GM19099 (cell line): ENCODE data around the gene ABCA2.

ENCODE experiments used
- POLR2A ChIP-seq: IDR thresholded peaks from 3 replicates; pipeline ENCODE4 v1.6.1; 2011; ENCODE audit warnings: low read depth; ENCODE audit not compliant: insufficient read length; ENCODE audit errors: extremely low read depth

The ABCA2 gene

DNA sequence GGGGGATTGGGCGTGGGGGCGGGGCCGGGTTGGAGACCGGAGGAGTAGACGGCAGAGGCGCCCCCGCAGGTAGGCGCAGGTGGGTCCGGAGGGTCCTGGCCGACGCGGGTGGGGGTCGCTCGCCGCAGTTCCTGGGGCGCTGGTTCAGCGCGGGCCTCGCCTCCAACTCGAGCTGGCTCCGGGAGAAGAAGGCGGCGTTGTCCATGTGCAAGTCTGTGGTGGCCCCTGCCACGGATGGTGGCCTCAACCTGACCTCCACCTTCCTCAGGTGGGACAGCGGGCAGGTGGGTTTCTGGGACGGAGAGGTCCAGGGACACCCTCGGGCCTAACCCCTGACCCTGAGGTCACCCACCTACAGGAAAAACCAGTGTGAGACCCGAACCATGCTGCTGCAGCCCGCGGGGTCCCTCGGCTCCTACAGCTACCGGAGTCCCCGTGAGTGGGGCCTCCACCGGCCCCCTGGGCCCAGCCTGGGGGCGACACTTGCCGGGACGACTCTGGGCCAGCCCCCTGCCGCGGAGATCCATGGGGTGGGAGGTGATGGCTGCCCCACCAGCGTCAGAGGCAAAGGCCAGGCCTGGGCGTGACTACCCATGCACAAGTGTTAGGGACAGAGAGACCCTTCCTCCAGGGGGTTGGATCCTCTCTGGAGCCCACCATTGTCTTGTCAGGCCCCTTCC is 49.0 kb downstream of the ABCA2 start:
- no peak for TF ChIP-seq POLR2A

DNA sequence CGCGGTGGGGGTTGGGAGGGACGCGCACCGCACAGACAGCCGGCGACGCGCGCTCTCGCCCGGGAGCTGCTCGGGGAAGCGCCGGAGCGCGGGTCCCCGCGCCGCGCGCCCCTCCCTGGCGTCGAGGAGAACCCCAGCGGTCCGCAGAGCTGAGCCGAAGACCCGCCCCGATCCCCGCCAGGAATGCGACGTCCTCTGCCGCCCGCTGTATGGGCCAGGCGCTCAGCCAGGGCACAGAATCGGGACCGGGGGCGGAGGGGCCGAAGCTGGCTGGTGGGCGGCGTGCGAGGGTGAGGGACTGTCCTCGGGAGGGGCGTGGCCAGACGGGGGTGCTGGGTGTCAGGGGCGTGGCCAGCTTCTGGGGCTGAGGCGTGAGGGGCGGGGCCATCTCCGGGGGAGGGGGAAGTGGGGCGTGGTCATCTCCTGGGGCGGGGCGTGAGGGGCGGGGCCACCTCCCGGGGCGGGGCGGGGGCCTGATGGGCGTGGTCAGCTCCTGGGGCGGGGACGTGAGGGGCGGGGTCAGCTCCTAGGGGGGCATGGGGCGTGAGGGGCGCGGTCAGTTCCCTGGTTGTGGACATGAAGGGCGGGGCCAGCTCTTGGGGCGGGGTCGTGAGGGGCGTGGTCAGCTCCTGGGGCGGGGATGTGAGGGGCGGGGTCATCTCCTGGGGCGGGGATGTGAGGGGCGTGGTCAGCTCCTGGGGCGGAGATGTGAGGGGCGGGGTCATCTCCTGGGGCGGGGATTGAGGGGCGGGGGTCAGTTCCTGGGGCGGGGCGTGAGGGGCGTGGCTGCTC is 49.8 kb downstream of the ABCA2 start:
- no peak for TF ChIP-seq POLR2A

DNA sequence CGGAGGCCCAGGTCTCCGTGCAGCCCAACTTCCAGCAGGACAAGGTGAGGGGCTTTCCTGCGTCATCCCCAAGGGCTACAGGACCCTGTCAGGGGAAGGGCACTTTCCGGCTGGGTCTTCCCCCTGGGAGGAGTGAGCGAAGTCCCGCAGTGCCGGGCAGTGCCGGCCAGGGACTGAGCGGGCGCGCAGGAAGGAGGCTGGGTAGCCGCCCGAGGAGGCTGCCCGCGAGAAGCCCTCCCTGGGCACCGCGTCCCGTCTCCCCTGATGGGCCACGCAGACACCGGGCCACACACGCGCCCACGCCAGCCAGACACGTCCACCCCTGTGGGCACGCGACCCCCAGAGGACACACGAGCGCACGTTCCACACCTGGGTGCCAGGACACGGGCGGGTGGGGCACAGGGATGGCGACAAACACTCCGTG is 50.4 kb downstream of the ABCA2 start:
- TF ChIP-seq POLR2A: no peak

DNA sequence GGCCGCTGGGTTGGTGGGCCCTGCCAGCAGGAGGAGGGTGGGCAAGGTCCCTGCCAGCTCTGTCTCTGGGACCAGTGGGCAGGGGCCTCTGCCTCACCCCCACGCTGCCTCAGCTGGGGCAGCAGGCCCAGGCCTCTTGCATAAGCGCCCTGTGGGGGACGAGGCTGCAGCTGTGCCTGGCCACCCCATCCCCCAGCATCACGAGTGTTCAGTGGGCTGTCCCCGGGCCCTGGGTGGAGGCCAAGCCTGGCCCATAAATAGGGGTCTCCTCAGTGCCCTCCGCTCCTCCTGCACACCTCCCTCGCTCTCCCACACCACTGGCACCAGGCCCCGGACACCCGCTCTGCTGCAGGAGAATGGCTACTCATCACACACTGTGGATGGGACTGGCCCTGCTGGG is 50.8 kb downstream of the ABCA2 start, which contains the start of gene PTGDS:
PTGDS (plus strand) TSS at position 282 of the 400 bp plus-strand sequence; CDS start at position 357, 75 bp downstream.
- TF ChIP-seq POLR2A: no peak

DNA sequence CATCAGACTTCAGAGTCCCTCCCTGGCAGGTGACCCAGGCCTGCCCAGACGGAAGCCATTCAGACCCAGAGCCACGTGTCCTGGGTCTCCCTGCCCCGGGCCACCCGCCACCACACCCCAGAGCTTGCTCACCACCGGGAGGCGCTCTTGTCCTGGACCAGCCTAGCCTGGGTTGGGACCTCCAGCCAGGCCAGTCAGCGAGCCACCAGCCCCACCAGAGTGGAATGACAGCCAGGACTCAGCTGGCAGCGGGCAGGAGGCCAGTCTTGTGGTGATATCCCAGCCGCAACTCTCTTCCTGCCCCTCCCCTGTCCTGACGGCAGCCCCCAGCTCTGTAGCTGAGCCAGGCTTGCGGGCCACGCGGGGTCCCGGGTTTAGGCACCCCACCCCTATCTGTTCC is 52.4 kb downstream of the ABCA2 start:
- TF ChIP-seq POLR2A: no peak

DNA sequence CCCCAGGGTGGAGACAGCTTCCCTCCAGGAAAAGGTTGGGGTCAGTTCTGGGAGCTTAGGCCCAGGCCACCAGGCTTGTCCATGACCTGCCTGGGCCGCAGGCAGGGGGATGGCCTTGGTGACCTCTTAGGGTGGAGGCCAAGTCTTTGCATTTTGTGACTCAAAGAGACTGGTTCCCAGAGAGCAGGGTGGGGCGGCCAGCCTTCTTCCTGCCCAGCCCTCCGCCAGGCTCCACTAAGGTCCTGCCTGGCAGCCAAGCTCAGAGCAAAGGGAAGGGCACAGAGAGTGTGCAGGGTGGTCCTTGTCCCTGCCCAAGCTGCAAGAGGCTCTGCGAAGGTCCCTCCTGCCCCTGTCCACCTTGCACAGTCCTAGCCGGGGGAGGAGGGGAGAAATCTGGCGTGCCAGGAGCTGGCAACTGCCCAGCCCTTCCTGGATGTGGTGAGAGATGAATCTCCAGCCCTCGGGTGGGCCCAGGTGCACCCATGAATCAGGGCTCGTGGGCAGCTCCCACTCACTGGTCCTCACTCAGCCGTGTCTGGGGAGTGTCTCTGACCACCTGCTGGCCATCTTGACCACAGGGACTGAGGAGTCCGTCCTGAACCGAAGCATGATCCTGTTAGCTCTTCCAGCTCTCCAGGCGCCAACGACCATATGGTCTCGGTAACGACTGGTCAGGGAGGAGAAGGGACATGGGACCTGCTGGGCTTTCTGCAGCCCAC is 53.1 kb downstream of the ABCA2 start:
- TF ChIP-seq POLR2A: no peak

DNA sequence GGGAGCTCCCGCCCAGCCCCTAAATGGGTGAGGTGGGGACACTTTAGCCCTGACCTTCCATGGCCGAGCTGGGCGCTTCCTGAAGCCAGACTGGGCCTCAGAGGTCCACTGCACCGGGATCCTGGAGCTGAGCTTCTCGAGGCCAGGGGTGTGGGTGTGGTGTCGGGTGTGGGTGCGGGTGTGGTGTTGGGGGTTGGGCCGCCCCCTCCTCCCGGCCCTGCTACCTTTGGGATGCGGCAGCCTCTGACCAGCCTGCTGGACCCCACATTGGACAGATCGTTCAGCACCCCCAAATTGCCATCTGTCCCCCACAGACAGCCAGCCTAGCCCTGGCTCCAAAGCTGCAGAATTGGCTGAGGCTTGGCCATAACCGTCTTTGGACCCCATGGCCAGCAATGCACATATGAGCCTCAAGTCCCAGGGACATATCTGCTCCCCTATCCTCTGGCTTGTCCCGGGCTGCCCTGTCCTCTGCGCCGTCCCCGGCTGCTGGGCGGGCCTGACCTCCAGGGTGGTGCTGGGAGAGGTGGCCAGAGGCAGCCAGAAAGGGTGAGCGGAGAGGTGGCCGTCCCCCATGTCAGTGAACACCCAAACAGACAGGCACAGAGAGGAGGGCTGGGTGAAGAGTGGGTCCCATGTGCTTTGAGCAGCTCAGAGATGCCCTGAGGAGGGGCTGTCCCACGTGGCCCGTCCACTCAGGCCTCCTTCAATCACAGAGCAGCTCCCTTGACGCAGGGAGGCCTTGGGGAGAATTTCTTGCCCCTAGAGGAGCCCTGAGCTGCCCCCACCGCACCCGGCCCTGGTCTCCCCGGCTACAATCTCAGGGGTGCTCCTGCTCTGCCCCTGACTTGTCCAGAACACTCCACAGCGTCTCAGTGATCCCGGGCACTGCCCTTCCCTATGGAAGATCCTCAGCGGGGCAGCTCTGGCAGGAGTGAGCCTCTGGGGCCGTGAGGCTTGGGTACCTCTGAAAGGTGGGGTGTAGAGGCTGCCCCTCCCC is 54.1 kb downstream of the ABCA2 start:
- TF ChIP-seq POLR2A: no peak

DNA sequence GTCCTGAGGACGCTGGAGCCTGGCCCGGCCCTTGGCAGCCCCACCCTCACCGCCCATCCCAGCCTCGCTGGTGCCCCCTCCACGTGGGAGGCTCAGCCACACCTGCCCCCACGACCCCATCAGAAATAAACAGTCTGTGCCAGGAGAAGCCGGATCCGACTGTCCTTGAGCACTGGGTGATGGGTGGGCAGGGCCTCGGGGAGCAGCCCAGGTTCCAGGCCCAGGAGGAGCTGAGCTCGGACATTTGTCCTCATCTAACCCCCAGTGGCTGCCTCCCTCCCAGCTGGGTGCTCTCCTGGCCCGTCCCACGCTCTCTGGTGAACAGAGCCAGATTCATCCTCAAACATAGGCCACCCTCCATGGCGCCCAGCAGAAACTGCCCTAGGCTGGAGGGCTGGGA is 55.3 kb downstream of the ABCA2 start:
- no peak for TF ChIP-seq POLR2A

DNA sequence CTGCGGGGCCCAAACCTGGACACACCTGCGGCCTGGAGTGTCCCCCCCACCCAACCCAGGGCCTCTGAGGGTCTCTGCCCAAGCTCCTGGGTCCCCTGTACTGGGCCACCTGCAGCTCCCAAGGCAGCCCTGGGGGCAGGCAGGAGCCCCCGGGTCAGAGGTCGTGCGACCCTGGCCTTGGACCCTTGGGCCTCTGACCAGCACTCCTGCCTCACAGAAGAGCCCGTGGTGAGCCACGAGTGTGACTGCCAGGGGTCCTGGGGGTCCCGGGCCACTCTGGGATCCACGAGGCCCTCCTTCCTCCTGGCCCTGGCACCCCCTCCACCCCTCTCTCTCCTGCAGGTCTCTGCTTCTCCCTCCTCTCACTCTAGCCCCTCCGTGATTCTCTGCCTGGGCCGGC is 55.7 kb downstream of the ABCA2 start:
- TF ChIP-seq POLR2A: no peak

DNA sequence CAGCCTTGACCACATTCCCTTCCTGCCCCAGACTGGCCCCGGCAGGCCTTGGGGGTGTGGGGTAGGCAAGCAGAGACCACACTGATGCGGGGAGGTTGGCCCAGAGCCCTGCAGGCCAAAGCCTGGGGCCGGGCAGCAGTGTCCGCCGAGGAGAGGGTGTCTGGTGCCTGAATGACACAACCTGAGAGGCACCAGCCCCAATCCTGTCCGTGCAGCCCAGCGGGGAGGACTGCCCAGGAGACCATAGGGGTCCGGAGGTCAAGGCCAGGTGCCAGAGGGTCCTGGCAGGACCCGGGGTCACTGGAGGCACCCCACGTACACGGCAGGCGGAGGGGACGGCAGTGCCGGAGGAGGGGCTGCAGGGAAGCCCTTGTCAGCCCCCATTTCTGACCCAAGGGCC is 56.3 kb downstream of the ABCA2 start:
- TF ChIP-seq POLR2A: no peak

DNA sequence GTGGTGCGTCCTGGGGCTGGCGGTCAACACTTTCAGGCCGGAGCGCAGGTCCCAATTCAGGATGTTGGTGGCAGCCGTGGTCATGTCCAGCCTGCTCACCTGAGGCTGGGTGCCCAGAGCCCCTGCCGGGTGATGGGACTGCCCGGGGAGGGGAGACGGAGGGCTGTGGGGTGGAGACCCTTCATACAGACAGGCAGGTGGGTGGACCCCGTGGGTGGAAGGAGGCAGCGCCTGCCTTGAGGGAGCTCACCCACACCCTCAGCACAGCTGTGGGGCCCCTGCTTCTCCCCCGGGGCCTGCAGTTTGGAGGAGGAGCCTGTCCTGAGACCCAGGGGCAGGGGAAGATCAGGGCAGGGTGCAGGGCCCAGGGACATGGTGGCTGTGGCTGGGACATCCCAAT is 57.7 kb downstream of the ABCA2 start:
- TF ChIP-seq POLR2A: no peak

DNA sequence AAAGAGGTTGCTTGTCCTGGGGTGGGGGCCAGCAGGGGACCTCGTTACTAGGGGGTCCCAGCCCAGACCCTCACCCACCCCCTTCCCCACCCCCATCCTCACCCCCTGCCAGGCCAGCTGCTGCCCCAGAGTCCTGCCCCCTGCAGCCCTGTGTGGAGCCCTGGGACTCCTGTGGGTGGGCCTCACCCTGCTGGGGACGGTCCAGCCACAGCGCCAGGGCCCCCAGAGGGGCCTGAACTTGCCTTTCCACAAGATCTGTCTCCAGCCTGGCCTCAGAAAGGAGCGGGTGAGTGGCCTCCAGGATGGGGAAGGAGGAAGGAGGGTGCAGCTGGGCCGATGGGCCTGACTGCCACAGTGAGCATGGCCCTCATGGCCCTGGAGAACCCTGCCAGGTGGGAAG is 58.3 kb downstream of the ABCA2 start:
- no peak for TF ChIP-seq POLR2A

DNA sequence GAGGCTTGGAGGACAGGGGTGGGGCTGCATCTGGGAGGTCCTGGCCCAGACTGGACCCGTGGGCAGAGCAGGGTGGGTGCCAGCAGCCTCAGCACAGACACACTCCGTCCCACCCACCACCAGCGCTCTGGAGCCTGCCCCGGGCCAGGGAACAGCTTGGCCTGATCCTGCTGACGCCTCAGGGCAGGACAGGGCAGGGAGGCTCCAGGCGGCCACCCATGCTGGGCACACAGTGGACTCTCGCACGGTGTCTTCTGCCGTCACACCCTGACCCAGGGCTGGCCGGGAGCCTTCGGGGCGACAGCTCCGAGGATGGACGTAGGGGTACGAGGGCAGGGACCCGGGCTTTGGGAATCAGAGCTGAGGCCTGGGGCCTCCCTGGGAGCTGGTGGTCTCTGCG is 58.9 kb downstream of the ABCA2 start:
- TF ChIP-seq POLR2A: no peak

DNA sequence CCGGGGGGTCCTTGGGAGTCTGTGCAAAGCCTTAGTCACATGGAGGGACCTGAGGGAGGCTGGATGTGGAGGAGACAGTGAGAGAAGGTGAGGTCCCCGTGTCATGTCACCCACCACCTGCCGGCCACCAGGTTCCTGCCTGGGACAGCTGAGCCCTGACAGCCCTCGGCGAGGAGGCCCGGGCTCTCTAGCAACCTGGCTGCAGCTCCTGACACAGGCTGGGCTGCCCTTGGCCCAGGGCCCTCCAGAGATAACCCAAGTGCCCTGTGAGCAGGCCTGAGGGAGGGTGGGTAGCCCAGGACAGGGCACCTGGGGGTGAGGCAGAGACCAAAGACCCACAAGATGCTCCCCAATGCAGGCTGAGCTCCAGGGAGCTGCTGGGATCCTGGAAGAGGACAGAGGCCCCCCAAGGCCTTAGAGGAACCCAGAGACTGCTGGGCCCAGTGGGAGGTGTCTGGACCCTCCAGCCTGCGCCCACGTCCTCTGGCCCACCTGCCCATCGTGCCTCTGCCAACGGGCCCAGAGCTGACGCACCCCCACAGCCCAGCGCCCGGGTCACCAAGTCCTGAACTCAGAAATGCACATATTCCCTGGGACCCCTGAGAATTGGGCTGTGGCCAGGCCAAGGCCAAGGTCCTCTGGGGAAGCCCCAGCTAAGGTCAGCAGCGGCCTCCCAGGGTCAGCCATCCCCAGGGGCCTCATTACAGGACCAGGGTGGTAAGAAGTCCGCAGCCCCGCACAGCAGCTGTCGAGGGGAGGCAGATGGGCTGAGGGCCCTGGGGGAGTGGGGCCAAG is 59.5 kb downstream of the ABCA2 start:
- no peak for TF ChIP-seq POLR2A
